ENCODE measurements around the gene WFIKKN1. TPM values are rescaled to one million over a fixed set of nuclear protein-coding genes. Genes with fewer than 3 reads are reported as not detected.
A peak's percentile ranks its signal among the peaks of the same experiment; 100 is the strongest.

The WFIKKN1 gene
- total RNA-seq, 2 donors from 2014 or later: 7.7 to 11.6 TPM

DNA sequence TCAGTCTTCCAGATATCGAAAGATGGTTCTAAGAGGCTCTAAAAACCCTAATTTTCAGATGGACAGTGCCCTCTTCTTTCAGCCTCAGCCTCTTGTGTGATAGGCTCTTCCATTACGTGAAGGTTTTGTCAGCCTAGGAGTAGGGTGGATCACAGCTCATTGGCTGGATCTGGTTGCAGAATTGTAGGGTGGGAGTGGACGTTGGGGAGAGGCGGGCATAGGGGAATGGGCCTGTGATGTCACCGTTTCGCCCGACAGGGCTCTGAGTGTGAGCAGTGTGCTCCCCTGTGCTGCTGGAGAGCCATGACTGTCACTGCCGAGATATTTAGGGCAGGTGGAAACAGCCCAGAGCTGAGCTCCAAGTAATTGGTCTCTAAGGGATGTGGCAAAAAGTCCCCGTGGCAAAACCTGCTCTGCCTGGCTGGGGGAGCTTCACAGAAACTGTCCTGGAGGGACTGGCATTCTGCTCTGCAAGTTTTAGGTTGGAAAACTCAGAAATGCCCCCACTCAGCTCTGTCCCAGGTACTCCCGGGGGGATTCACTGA lies 6.2 kb upstream of the WFIKKN1 start:
- H3K36me3 ChIP-seq (ENCODE audit: control insufficient read depth, insufficient read depth, low read length): no peaks in the 10 kb centered on the region
- H3K36me3 Mint-ChIP-seq (ENCODE audit: low read depth): peaks cover 10% of the 10 kb centered on the region
- H3K9ac ChIP-seq (ENCODE audit: extremely low read depth, low read length, poor library complexity, severe bottlenecking): no peak overlapping the region
- no peaks in the 10 kb centered on the region for H3K4me1 ChIP-seq (ENCODE audit: control insufficient read depth, insufficient read depth, low read length)
- peaks cover 10% of the 10 kb centered on the region for H3K4me1 Mint-ChIP-seq
- TF ChIP-seq, protein P1, sequence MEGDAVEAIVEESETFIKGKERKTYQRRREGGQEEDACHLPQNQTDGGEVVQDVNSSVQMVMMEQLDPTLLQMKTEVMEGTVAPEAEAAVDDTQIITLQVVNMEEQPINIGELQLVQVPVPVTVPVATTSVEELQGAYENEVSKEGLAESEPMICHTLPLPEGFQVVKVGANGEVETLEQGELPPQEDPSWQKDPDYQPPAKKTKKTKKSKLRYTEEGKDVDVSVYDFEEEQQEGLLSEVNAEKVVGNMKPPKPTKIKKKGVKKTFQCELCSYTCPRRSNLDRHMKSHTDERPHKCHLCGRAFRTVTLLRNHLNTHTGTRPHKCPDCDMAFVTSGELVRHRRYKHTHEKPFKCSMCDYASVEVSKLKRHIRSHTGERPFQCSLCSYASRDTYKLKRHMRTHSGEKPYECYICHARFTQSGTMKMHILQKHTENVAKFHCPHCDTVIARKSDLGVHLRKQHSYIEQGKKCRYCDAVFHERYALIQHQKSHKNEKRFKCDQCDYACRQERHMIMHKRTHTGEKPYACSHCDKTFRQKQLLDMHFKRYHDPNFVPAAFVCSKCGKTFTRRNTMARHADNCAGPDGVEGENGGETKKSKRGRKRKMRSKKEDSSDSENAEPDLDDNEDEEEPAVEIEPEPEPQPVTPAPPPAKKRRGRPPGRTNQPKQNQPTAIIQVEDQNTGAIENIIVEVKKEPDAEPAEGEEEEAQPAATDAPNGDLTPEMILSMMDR (conservative IDR thresholded peaks at IDR 0.05): no peak
- H3K4me3 Mint-ChIP-seq: no peak overlapping the region
- H3K9me3 Mint-ChIP-seq: no peaks in the 10 kb centered on the region
- 86 to 90% methylated on average over 9 to 10 of the region's 10 CpGs for WGBS, 2 experiments (ENCODE audit: insufficient coverage in 1 of 2, insufficient read length in 1 of 2)
- no peaks in the 10 kb centered on the region for H3K27me3 Mint-ChIP-seq (ENCODE audit: insufficient read depth)
- H3K4me3 ChIP-seq (ENCODE audit: low read length): no peak overlapping the region
- no peak for DNase-seq
- H3K27me3 ChIP-seq (ENCODE audit: control insufficient read depth, insufficient read depth, low read length, poor library complexity, severe bottlenecking): no peaks in the 10 kb centered on the region
- no peak overlapping the region for H3K27ac Mint-ChIP-seq
- H3K27ac ChIP-seq (ENCODE audit: low read depth, low read length): no peak overlapping the region
- H3K9me3 ChIP-seq (ENCODE audit: control insufficient read depth, low read length): no peaks in the 10 kb centered on the region

DNA sequence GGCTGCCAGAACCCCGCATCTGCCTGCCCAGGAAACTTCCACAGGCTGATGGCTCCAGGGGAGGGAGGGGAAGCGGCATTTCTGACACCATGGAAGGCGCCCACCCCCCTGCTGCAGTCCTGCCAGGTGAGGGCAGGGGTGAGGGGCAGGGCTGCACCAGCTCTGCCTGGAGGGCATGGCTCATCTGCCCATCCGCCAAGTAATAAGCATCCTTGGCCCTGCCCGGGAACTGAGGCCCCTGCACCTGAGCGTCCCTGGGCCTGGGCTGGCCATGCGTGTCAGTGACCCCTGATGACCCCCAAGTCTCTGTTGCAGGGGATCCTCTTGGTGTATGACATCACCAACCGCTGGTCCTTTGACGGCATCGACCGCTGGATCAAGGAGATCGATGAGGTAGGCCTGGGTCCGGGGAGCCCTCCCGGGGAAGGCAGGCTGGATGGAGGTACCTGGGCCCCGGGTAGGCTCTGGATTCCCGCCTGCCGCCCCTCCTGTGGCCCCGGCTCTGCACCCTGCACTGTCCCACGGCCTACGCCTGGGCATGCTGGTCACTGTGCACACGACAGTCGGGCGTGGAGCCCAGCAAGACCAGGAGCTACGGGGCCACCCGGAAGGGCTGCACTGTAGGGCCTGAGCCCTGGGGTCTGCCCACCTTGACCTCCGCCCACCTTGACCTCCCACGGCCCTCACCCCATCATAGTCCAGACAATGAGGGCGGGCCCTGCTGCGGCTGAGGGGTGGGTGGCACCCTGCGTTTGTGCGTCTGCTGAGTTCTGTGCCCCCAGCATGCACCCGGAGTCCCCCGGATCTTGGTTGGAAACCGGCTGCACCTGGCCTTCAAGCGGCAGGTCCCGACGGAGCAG lies 5.4 kb upstream of the WFIKKN1 start:
- WGBS, 2 experiments (ENCODE audit: insufficient coverage in 1 of 2, insufficient read length in 1 of 2): 93% methylated on average over 25 to 37 of the region's 37 CpGs
- peaks cover 6% of the 10 kb centered on the region for H3K4me1 ChIP-seq (ENCODE audit: control insufficient read depth, insufficient read depth, low read length)

DNA sequence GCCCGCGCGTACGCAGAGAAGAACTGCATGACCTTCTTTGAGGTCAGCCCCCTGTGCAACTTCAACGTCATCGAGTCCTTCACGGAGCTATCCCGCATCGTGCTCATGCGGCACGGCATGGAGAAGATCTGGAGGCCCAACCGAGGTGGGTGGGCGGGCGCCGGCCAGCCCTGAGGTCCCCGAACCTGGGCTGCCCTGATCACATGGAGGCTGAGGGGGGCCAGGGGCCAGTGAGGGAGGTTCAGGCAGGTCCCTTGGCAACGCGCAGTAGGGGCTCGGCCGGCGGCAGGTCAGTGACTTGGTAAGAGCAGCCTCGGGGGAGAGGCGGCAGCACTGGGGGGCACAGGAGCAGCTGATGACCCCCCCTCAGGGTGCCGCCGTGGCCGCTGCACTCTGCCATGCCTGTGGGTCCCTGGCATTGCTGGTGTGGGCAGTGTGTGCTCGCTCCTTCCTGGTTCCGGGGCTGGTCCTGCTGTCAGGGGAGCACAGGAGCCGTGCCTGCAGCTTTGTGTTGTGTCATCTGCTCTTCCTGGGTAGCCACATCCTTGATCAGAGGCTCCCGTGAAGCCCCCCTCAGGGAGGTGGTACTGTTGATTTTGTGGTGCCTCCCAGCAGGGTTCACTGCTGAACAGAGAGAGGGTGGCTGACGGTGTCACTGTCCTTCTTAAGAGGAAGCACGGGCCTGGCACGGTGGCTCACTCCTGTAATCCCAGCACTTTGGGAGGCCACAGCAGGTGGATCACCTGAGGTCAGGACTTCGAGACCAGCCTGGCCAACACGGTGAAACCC lies 4.6 kb upstream of the WFIKKN1 start:
- H3K27me3 Mint-ChIP-seq (ENCODE audit: insufficient read depth): no peaks in the 10 kb centered on the region
- H3K4me1 ChIP-seq (ENCODE audit: control insufficient read depth, insufficient read depth, low read length): peaks cover 9% of the 10 kb centered on the region
- no peak overlapping the region for H3K27ac ChIP-seq (ENCODE audit: low read depth, low read length)
- H3K4me3 ChIP-seq (ENCODE audit: low read length): no peak overlapping the region
- H3K4me1 Mint-ChIP-seq: peaks cover 10% of the 10 kb centered on the region
- H3K27me3 ChIP-seq (ENCODE audit: control insufficient read depth, insufficient read depth, low read length, poor library complexity, severe bottlenecking): no peaks in the 10 kb centered on the region
- H3K9me3 Mint-ChIP-seq: no peaks in the 10 kb centered on the region
- H3K9me3 ChIP-seq (ENCODE audit: control insufficient read depth, low read length): no peaks in the 10 kb centered on the region
- H3K27ac Mint-ChIP-seq: peak overlapping the region; percentile 39
- H3K4me3 Mint-ChIP-seq: no peak overlapping the region
- no peak for DNase-seq
- H3K36me3 ChIP-seq (ENCODE audit: control insufficient read depth, insufficient read depth, low read length): no peaks in the 10 kb centered on the region
- H3K36me3 Mint-ChIP-seq (ENCODE audit: low read depth): peaks cover 10% of the 10 kb centered on the region
- 95 to 98% methylated on average over 30 to 35 of the region's 35 CpGs for WGBS, 2 experiments (ENCODE audit: insufficient coverage in 1 of 2, insufficient read length in 1 of 2)
- TF ChIP-seq, protein P1 (conservative IDR thresholded peaks at IDR 0.05): no peak
- no peak overlapping the region for H3K9ac ChIP-seq (ENCODE audit: extremely low read depth, low read length, poor library complexity, severe bottlenecking)

More for the DNA sequence above, 5.4 kb upstream of the WFIKKN1 start:
- H3K27ac ChIP-seq (ENCODE audit: low read depth, low read length): no peak overlapping the region
- H3K27me3 Mint-ChIP-seq (ENCODE audit: insufficient read depth): no peaks in the 10 kb centered on the region
- no peak overlapping the region for H3K4me3 Mint-ChIP-seq
- H3K36me3 ChIP-seq (ENCODE audit: control insufficient read depth, insufficient read depth, low read length): no peaks in the 10 kb centered on the region
- H3K4me3 ChIP-seq (ENCODE audit: low read length): no peak overlapping the region
- H3K4me1 Mint-ChIP-seq: peaks cover 10% of the 10 kb centered on the region
- no peaks in the 10 kb centered on the region for H3K9me3 ChIP-seq (ENCODE audit: control insufficient read depth, low read length)
- no peak for DNase-seq
- no peaks in the 10 kb centered on the region for H3K9me3 Mint-ChIP-seq
- no peak overlapping the region for H3K9ac ChIP-seq (ENCODE audit: extremely low read depth, low read length, poor library complexity, severe bottlenecking)
- no peaks in the 10 kb centered on the region for H3K27me3 ChIP-seq (ENCODE audit: control insufficient read depth, insufficient read depth, low read length, poor library complexity, severe bottlenecking)
- peaks cover 10% of the 10 kb centered on the region for H3K36me3 Mint-ChIP-seq (ENCODE audit: low read depth)
- TF ChIP-seq, protein P1 (conservative IDR thresholded peaks at IDR 0.05): no peak
- H3K27ac Mint-ChIP-seq: no peak overlapping the region
